ENCODE measurements around the gene ADAMTS17.

GRCh38 chr15:100112061-100112420, 229.7 kb downstream of the ADAMTS17 start:
- TF ChIP-seq, protein P1, sequence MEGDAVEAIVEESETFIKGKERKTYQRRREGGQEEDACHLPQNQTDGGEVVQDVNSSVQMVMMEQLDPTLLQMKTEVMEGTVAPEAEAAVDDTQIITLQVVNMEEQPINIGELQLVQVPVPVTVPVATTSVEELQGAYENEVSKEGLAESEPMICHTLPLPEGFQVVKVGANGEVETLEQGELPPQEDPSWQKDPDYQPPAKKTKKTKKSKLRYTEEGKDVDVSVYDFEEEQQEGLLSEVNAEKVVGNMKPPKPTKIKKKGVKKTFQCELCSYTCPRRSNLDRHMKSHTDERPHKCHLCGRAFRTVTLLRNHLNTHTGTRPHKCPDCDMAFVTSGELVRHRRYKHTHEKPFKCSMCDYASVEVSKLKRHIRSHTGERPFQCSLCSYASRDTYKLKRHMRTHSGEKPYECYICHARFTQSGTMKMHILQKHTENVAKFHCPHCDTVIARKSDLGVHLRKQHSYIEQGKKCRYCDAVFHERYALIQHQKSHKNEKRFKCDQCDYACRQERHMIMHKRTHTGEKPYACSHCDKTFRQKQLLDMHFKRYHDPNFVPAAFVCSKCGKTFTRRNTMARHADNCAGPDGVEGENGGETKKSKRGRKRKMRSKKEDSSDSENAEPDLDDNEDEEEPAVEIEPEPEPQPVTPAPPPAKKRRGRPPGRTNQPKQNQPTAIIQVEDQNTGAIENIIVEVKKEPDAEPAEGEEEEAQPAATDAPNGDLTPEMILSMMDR (IDR thresholded peaks at IDR 0.05; ENCODE audit: low read depth, low read length), result no peak
- TF ChIP-seq MAX (IDR thresholded peaks at IDR 0.05; ENCODE audit: low read depth, low read length) (no peak), POLR2A (IDR thresholded peaks at IDR 0.05; ENCODE audit: extremely low read depth, insufficient read length) (no peak)
